LoVo (cell line): Measurements from ENCODE around the gene ERBB4.

Source experiments
- DNase-seq: peaks from one replicate; pipeline ENCODE4 v3.0.0-alpha.2; 2016; ENCODE audit warnings: low spot score

Gene ERBB4

GRCh38 chr2:211900000-211900399 is 638.6 kb downstream of the ERBB4 start:
- no peak for DNase-seq

- DNase-seq: no peak
Observed at GRCh38 chr2:211898702-211899101, 639.9 kb downstream of the ERBB4 start.

GRCh38 chr2:211881449-211881848 is 657.2 kb downstream of the ERBB4 start:
- DNase-seq: no peak

GRCh38 chr2:211879323-211879722 is 659.3 kb downstream of the ERBB4 start:
- DNase-seq: no peak

GRCh38 chr2:211877061-211877460 is 661.5 kb downstream of the ERBB4 start:
- no peak for DNase-seq

- DNase-seq: no peak
Observed at GRCh38 chr2:211875488-211875887, 663.1 kb downstream of the ERBB4 start.

GRCh38 chr2:211868996-211869533 is 669.5 kb downstream of the ERBB4 start:
- no peak for DNase-seq

- DNase-seq: no peak
Observed at GRCh38 chr2:211867845-211868451, 670.7 kb downstream of the ERBB4 start.

GRCh38 chr2:211864328-211864727 is 674.3 kb downstream of the ERBB4 start:
- DNase-seq: no peak

- DNase-seq: no peak
Observed at GRCh38 chr2:211860224-211860623, 678.4 kb downstream of the ERBB4 start.

- no peak for DNase-seq
Observed at GRCh38 chr2:211854832-211855231, 683.8 kb downstream of the ERBB4 start.

- no peak for DNase-seq
Observed at GRCh38 chr2:211846714-211847113, 691.9 kb downstream of the ERBB4 start.

- no peak for DNase-seq
Observed at GRCh38 chr2:211846036-211846400, 692.6 kb downstream of the ERBB4 start.

GRCh38 chr2:211845338-211846035 is 693.1 kb downstream of the ERBB4 start:
- DNase-seq: no peak

GRCh38 chr2:211837706-211838105 is 700.9 kb downstream of the ERBB4 start:
- no peak for DNase-seq

- no peak for DNase-seq
Observed at GRCh38 chr2:211837206-211837605, 701.4 kb downstream of the ERBB4 start.

GRCh38 chr2:211836409-211836808 is 702.2 kb downstream of the ERBB4 start:
- no peak for DNase-seq

GRCh38 chr2:211835695-211836094 is 702.9 kb downstream of the ERBB4 start:
- DNase-seq: no peak

GRCh38 chr2:211833582-211834279 is 704.9 kb downstream of the ERBB4 start:
- DNase-seq: no peak

- DNase-seq: no peak
Observed at GRCh38 chr2:211829725-211830124, 708.9 kb downstream of the ERBB4 start.

- DNase-seq: no peak
Observed at GRCh38 chr2:211823886-211824479, 714.6 kb downstream of the ERBB4 start.

- DNase-seq: no peak
Observed at GRCh38 chr2:211822686-211823335, 715.8 kb downstream of the ERBB4 start.
